ENCODE measurements around the gene GIMAP2.

- TF ChIP-seq CTCF (IDR thresholded peaks at IDR 0.05; ENCODE audit: low read length) (no peak), EZH2 (IDR thresholded peaks at IDR 0.05; ENCODE audit: borderline replicate concordance, low read length) (no peak)
Measured at GRCh38 chr7:150663802-150664494, 21.6 kb upstream of the GIMAP2 start.

Data from OCI-LY1 (cell line).